SK-N-SH (cell line): ENCODE data around the gene HOMER2. TPM values are rescaled to one million over a fixed set of nuclear protein-coding genes. Genes with fewer than 3 reads are reported as not detected.

Experiments
- CTCF ChIA-PET: fragments of 300-600, 350-600 bp; formaldehyde crosslinking; extraction: SDS; loops from one replicate; lab custom pipeline; 2021; lab: Yijun Ruan, JAX
- POLR2A ChIA-PET: fragments of 350-600 bp; sonication (Branson Sonifier 250); formaldehyde crosslinking; extraction: SDS; loops from one replicate; lab custom pipeline; 2020; ENCODE audit warnings: antibody characterized with exemption, inconsistent platforms; lab: Yijun Ruan, JAX
- DNase-seq: peaks from one replicate; pipeline ENCODE4 v3.0.0; 2012
- H2AFZ ChIP-seq: fragments of 200-600 bp; sonication (generic); 2 replicates; pipeline ENCODE4 v1.8.1; 2016; ENCODE audit warnings: antibody characterized with exemption, mild to moderate bottlenecking, low read depth
- H3F3A ChIP-seq: fragments of 200-600 bp; sonication (generic); replicated peaks from 2 replicates; pipeline ENCODE3; 2016; ENCODE audit warnings: antibody characterized with exemption, mild to moderate bottlenecking; ENCODE audit not compliant: insufficient read depth
- H3K27ac ChIP-seq, 2 experiments: fragments of 200-500 bp in 1 of 2; fragments of 200-600 bp in 1 of 2; sonication (Bioruptor generic) in 1 of 2; sonication (generic), shearing (Covaris generic) in 1 of 2; 2 replicates each; pipeline versions ENCODE4 v1.5.1 to v1.6.1; 2014 to 2016; ENCODE audit warnings: low read depth in 2 of 2, inconsistent platforms in 1 of 2, low read length in 1 of 2, mild to moderate bottlenecking in 1 of 2, mixed read lengths in 1 of 2
- H3K27me3 ChIP-seq: fragments of 200-600 bp; sonication (generic), shearing (Covaris generic); 2 replicates; pipeline ENCODE4 v1.6.1; 2016; ENCODE audit warnings: mixed run types; ENCODE audit not compliant: insufficient read depth
- H3K36me3 ChIP-seq, 2 experiments: fragments of 200-500 bp in 1 of 2; fragments of 200-600 bp in 1 of 2; sonication (Bioruptor generic) in 1 of 2; sonication (generic) in 1 of 2; replicated peaks in 1 of 2; 2 replicates each; pipeline versions ENCODE3 to v1.5.1; 2014 to 2016; ENCODE audit warnings: low read length in 1 of 2, mild to moderate bottlenecking in 1 of 2; ENCODE audit not compliant: insufficient read depth in 2 of 2, control insufficient read depth in 1 of 2
- H3K4me1 ChIP-seq, 2 experiments: fragments of 200-500 bp in 1 of 2; fragments of 200-600 bp in 1 of 2; sonication (Bioruptor generic) in 1 of 2; sonication (generic), shearing (Covaris generic) in 1 of 2; 2 replicates each; pipeline versions ENCODE4 v1.5.1 to v1.6.1; 2014 to 2016; ENCODE audit warnings: low read depth in 1 of 2, low read length in 1 of 2, mixed run types in 1 of 2; ENCODE audit not compliant: insufficient read depth in 2 of 2, control insufficient read depth in 1 of 2
- H3K4me2 ChIP-seq: fragments of 200-600 bp; sonication (generic), shearing (Covaris generic); 2 replicates; pipeline ENCODE4 v1.6.1; 2017; ENCODE audit warnings: mixed run types
- H3K4me3 ChIP-seq, 2 experiments: fragments of 200-500 bp in 1 of 2; fragments of 200-600 bp in 1 of 2; sonication (Bioruptor generic) in 1 of 2; sonication (generic), shearing (Covaris generic) in 1 of 2; 2 replicates each; pipeline versions ENCODE4 v1.5.1 to v1.8.1; 2014 to 2016; ENCODE audit warnings: low read depth in 2 of 2, inconsistent platforms in 1 of 2, low read length in 1 of 2, mild to moderate bottlenecking in 1 of 2, mixed read lengths in 1 of 2, moderate library complexity in 1 of 2
- H3K79me2 ChIP-seq: fragments of 200-600 bp; sonication (generic); 2 replicates; pipeline ENCODE4 v1.8.1; 2017; ENCODE audit warnings: mild to moderate bottlenecking; ENCODE audit not compliant: insufficient read depth
- H3K9ac ChIP-seq: fragments of 200-600 bp; sonication (generic); 2 replicates; pipeline ENCODE4 v1.6.1; 2017; ENCODE audit warnings: mixed run types
- H3K9me2 ChIP-seq: fragments of 200-600 bp; sonication (generic); 2 replicates; pipeline ENCODE4 v1.6.1; 2017; ENCODE audit warnings: mixed run types
- H3K9me3 ChIP-seq: fragments of 200-600 bp; sonication (generic); 2 replicates; pipeline ENCODE4 v1.6.1; 2017; ENCODE audit warnings: mixed run types, mild to moderate bottlenecking, moderate library complexity
- H4K20me1 ChIP-seq: fragments of 200-600 bp; sonication (generic); 2 replicates; pipeline ENCODE4 v1.6.1; 2017; ENCODE audit warnings: mild to moderate bottlenecking, mixed run types; ENCODE audit not compliant: insufficient read depth
- CHD2 ChIP-seq: fragments of 150-350 bp; IDR thresholded peaks from 2 replicates; pipeline ENCODE4 v1.6.1; 2018; ENCODE audit warnings: low read length; ENCODE audit not compliant: partially characterized antibody
- CTCF ChIP-seq: fragments of 200-600 bp; sonication (generic); IDR thresholded peaks from 2 replicates; pipeline ENCODE4 v1.6.1; 2017; ENCODE audit warnings: antibody characterized with exemption, mild to moderate bottlenecking, moderate library complexity
- ELF1 ChIP-seq: IDR thresholded peaks from 2 replicates; pipeline ENCODE4 v1.4.0; 2012
- EP300 ChIP-seq, 2 experiments: IDR thresholded peaks; 2 replicates each; pipeline versions ENCODE4 v1.4.0 to v1.6.1; 2012; ENCODE audit warnings: borderline replicate concordance in 1 of 2, low read depth in 1 of 2, low read length in 1 of 2
- EZH2phosphoT487 ChIP-seq: fragments of 200-600 bp; sonication (generic); IDR thresholded peaks from 2 replicates; pipeline ENCODE4 v1.6.1; 2017; ENCODE audit warnings: low read depth, mixed run types, mild to moderate bottlenecking, antibody characterized with exemption, moderate library complexity, borderline replicate concordance
- FOSL2 ChIP-seq: IDR thresholded peaks from 2 replicates; pipeline ENCODE4 v1.4.0; 2012; ENCODE audit warnings: low read depth, mild to moderate bottlenecking, moderate library complexity, borderline replicate concordance
- FOXJ3 ChIP-seq: sonication (generic); formaldehyde crosslinking; IDR thresholded peaks from 2 replicates; pipeline ENCODE4 v1.5.1; 2020; ENCODE audit warnings: mild to moderate bottlenecking, missing genetic modification reagents
- GABPA ChIP-seq: IDR thresholded peaks from 2 replicates; pipeline ENCODE4 v1.4.0; 2012; ENCODE audit warnings: low read depth, mild to moderate bottlenecking
- MXI1 ChIP-seq: IDR thresholded peaks from 2 replicates; pipeline ENCODE4 v1.6.1; 2012; ENCODE audit warnings: mild to moderate bottlenecking, low read depth, low read length, improper control_type of control experiment
- NFIC ChIP-seq: IDR thresholded peaks from 2 replicates; pipeline ENCODE4 v1.4.0; 2012; ENCODE audit warnings: borderline replicate concordance
- POLR2AphosphoS5 ChIP-seq: IDR thresholded peaks from 2 replicates; pipeline ENCODE4 v1.6.1; 2012; ENCODE audit warnings: low read depth, low read length
- RAD21 ChIP-seq: IDR thresholded peaks from 2 replicates; pipeline ENCODE4 v1.6.1; 2012; ENCODE audit warnings: mild to moderate bottlenecking, low read length
- RCOR1 ChIP-seq: fragments of 150-350 bp; IDR thresholded peaks from 2 replicates; pipeline ENCODE4 v1.6.1; 2017; ENCODE audit warnings: antibody characterized with exemption, low read length
- RFX5 ChIP-seq: IDR thresholded peaks from 2 replicates; pipeline ENCODE4 v1.6.1; 2012; ENCODE audit warnings: mild to moderate bottlenecking, improper control_type of control experiment, low read length
- RXRA ChIP-seq: IDR thresholded peaks from 2 replicates; pipeline ENCODE4 v1.4.0; 2012; ENCODE audit warnings: low read depth, mild to moderate bottlenecking, borderline replicate concordance
- SIN3A ChIP-seq: IDR thresholded peaks from 2 replicates; pipeline ENCODE4 v1.6.1; 2012; ENCODE audit warnings: low read depth, mild to moderate bottlenecking, low read length, moderate library complexity, borderline replicate concordance
- SMC3 ChIP-seq: IDR thresholded peaks from 2 replicates; pipeline ENCODE4 v1.6.1; 2012; ENCODE audit warnings: low read depth, low read length, improper control_type of control experiment
- TCF12 ChIP-seq: IDR thresholded peaks from 2 replicates; pipeline ENCODE4 v1.4.0; 2012
- USF2 ChIP-seq: fragments of 150-350 bp; IDR thresholded peaks from 2 replicates; pipeline ENCODE4 v1.6.1; 2017; ENCODE audit warnings: antibody characterized with exemption, low read length, low read depth, borderline replicate concordance
- YY1 ChIP-seq: IDR thresholded peaks from 2 replicates; pipeline ENCODE4 v1.4.0; 2012; ENCODE audit warnings: low read depth, mild to moderate bottlenecking
- WGBS: methylation state at CpG from one replicate; pipeline ENCODE4 v1.1.6; 2017; ENCODE audit warnings: low lambda C conversion rate; 5-methylcytosine and 5-hydroxymethylcytosine counted together
- polyA plus RNA-seq, 3 experiments: library from polyadenylated mRNA; depleted of rRNA; stranded (reverse); fragments of >200 nt; gene quantifications; 2 replicates each; pipeline ENCODE4 v1.2.3, GENCODE V29; 2012
- TF ChIP-seq, protein P1 (sequence below): IDR thresholded peaks from 2 replicates; pipeline ENCODE4 v1.4.0; 2012; ENCODE audit warnings: low read depth, borderline replicate concordance
- TF ChIP-seq, protein P2 (sequence below): IDR thresholded peaks from 2 replicates; pipeline ENCODE4 v1.4.0; 2012; ENCODE audit warnings: low read depth, borderline replicate concordance
- TF ChIP-seq, protein P3 (sequence below): fragments of 150-350 bp; IDR thresholded peaks from 2 replicates; pipeline ENCODE4 v1.6.1; 2016; ENCODE audit warnings: mild to moderate bottlenecking, low read depth, low read length

HOMER2 gene
- polyA plus RNA-seq, 1 of the 3 experiments (the other 2 are of a cell fraction) = 7.3 TPM

- TF ChIP-seq TCF12 = no peak
- no peak for TF ChIP-seq CTCF
- TF ChIP-seq YY1 = no peak
- TF ChIP-seq FOSL2 = no peak
- TF ChIP-seq SMC3 = no peak
- TF ChIP-seq RXRA = no peak
- TF ChIP-seq RCOR1 = no peak
- TF ChIP-seq, all 33 proteins: peak for 0
These were observed 7.7 kb downstream of the HOMER2 start (continued) for GRCh38 chr15:82944821-82945220.

- no peak overlapping the region for H3K4me2 ChIP-seq
- H3K36me3 ChIP-seq = no peaks in the 10 kb centered on the region
- whole genome bisulfite sequencing = 81% methylated on average over 5 of the region's 5 CpGs
- H3K9me3 ChIP-seq = no peaks in the 10 kb centered on the region
- H3K27ac ChIP-seq = no peak overlapping the region
- no peaks in the 10 kb centered on the region for H3K9me2 ChIP-seq
- no peaks in the 10 kb centered on the region for H3F3A ChIP-seq
- H3K4me3 ChIP-seq = no peak overlapping the region
- no peaks in the 10 kb centered on the region for H3K27me3 ChIP-seq
- POLR2A ChIA-PET = no interaction called here
- TF ChIP-seq GABPA (no peak), RFX5 (no peak), EZH2phosphoT487 (no peak), FOSL2 (no peak), CTCF (no peak), EP300 (IDR thresholded peaks at IDR 0.05; ENCODE audit: borderline replicate concordance in 1 of 2, low read depth in 1 of 2, low read length in 1 of 2) (no peak), SIN3A (no peak), POLR2AphosphoS5 (no peak), MXI1 (no peak), RAD21 (no peak), USF2 (no peak), CHD2 (no peak), NFIC (no peak), ELF1 (no peak), FOXJ3 (CRISPR knock-in tag) (no peak), RCOR1 (no peak)
- TF ChIP-seq, protein P1, sequence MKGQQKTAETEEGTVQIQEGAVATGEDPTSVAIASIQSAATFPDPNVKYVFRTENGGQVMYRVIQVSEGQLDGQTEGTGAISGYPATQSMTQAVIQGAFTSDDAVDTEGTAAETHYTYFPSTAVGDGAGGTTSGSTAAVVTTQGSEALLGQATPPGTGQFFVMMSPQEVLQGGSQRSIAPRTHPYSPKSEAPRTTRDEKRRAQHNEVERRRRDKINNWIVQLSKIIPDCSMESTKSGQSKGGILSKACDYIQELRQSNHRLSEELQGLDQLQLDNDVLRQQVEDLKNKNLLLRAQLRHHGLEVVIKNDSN = no peak
- TF ChIP-seq, protein P2, sequence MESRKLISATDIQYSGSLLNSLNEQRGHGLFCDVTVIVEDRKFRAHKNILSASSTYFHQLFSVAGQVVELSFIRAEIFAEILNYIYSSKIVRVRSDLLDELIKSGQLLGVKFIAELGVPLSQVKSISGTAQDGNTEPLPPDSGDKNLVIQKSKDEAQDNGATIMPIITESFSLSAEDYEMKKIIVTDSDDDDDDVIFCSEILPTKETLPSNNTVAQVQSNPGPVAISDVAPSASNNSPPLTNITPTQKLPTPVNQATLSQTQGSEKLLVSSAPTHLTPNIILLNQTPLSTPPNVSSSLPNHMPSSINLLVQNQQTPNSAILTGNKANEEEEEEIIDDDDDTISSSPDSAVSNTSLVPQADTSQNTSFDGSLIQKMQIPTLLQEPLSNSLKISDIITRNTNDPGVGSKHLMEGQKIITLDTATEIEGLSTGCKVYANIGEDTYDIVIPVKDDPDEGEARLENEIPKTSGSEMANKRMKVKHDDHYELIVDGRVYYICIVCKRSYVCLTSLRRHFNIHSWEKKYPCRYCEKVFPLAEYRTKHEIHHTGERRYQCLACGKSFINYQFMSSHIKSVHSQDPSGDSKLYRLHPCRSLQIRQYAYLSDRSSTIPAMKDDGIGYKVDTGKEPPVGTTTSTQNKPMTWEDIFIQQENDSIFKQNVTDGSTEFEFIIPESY = no peak
- TF ChIP-seq, protein P3, sequence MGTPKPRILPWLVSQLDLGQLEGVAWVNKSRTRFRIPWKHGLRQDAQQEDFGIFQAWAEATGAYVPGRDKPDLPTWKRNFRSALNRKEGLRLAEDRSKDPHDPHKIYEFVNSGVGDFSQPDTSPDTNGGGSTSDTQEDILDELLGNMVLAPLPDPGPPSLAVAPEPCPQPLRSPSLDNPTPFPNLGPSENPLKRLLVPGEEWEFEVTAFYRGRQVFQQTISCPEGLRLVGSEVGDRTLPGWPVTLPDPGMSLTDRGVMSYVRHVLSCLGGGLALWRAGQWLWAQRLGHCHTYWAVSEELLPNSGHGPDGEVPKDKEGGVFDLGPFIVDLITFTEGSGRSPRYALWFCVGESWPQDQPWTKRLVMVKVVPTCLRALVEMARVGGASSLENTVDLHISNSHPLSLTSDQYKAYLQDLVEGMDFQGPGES = no peak
- CTCF ChIA-PET = no interaction called here
- H2AFZ ChIP-seq = no peak overlapping the region
- H3K79me2 ChIP-seq = no peaks in the 10 kb centered on the region
- no peak for DNase-seq
- no peaks in the 10 kb centered on the region for H3K4me1 ChIP-seq
- no peaks in the 10 kb centered on the region for H4K20me1 ChIP-seq
- H3K9ac ChIP-seq = no peak overlapping the region
These were observed 8.5 kb downstream of the HOMER2 start for GRCh38 chr15:82944056-82944455.
